Measurements from ENCODE around the gene ACVR2B.

The ACVR2B gene

DNA sequence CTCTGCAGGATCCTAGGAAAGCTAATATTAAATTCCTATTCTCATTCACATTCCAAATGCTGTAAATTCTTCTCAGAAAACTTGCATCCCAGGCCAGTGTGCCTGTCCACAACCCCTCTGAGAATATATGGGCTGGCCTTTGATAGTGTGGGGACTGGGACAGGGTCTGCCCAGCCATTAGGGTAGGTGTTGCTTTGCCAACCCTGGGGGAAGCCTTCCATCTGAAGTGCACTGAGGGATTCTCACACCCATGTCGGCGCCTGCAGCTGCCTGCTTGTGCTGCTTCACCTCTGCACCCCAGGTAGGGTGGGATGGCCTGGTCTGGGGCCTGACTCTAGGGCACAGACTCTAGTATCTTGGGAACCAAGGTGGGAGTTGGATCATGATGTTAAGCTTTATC is 27.2 kb downstream of the ACVR2B start:
- no peak for DNase-seq (ENCODE audit: low read depth in 1 of 2, low spot score in 1 of 2)

DNA sequence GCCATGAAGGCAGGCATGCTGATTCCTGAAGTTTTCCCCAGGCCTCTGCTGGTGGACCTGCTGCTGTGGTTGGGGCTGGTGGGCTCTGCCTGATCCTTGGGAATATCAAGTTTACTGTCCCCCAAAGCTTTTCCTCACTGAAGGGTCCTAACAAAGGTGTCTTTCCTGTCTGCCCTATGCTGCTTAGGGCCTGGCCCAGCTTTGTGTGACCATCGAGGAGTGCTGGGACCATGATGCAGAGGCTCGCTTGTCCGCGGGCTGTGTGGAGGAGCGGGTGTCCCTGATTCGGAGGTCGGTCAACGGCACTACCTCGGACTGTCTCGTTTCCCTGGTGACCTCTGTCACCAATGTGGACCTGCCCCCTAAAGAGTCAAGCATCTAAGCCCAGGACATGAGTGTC is 29.3 kb downstream of the ACVR2B start:
- no peak for DNase-seq (ENCODE audit: low read depth in 1 of 2, low spot score in 1 of 2)

DNA sequence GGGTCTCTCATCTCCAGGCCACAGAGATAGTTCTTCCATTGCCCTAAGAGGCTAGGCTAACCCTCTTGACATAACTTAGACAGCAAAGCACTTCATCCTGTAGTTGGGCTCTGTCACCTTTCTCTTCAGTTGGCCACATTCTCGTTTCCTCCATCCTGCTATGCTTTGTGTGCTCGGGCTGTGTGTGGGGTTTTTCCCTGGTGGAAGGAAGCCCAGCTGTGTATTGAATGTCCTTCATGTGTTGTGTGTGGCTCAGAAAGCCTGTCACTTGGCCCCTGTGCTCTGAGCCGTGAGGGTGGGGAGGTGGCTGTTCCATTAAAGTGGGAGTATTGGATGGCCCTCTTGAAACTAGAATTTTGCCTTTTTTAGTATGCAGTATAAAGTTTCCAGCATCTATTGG is 33.6 kb downstream of the ACVR2B start:
- DNase-seq (ENCODE audit: low read depth in 1 of 2, low spot score in 1 of 2): no peak

DNA sequence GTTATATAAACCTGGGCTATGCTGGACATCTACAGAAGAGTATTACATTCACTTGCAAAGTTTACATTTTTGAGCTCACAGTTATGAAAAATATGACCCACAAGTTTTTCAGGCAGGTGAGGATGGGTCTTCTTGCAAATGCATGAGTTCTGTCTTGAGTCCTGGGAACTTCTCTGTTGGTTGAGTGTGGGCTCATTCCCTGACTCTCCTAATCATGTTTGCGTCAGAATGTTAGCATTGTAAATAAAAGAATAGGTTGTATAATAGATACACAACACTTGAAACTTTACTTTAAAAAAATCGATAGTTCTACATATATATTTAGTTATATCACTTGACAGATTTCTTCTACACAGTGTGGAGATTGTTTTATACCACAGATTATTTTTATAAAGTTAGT is 35.3 kb downstream of the ACVR2B start:
- DNase-seq (ENCODE audit: low read depth in 1 of 2, low spot score in 1 of 2): no peak

DNA sequence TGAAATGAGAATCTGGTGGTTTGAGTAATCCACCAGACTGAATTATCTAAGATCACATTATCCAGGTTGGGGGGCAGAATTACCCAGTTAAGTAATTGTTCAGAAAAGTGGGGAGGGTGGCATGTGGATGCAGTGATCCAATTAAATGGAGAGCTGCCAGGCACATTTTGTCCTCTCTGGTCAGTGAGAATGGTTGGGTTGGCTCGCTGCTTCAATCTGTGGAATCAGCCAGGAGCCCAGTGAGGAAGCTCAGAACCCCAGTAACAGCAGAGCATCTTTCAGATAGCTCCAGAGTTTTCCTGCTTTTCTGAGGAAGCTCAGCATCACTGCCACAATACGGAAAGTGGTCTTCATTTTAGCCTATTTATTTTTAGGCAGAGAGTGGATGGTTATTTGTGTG is 36.1 kb downstream of the ACVR2B start:
- no peak for DNase-seq (ENCODE audit: low read depth in 1 of 2, low spot score in 1 of 2)

DNA sequence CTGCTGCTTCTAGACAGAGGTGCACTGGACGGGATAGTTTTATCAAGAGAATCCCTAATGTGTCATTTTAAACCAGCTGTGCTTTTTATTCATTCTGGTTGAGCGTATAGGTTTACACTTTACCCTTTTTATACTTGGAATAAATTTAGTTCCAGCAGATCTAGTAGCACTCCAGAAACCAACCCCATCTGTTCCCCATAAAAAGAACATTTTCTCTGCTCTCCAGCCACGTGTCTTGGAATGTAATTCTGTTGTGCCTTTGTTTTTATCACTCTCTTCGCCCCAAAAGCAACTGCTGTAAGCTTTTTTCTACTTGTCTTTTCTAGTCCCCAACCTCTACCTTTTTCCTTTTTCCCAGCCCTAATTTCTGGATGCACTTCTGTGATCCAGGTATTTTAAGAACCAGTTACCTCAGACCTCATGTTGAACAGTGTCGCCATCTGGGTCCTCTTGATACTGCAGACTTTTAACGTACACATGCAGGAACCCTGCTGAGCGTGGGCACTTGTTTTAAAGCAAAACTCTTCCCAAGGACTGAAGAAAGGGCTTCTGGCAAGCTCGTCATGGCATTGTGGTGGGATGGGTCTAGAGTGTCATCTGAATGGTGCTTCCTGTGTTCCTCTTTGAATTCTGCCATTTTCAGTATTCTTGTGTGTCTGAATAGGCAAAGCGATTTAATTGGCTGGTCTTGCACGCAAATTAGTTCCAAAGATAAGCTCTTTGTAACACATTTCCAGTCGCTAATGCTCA is 36.8 kb downstream of the ACVR2B start:
- no peak for DNase-seq (ENCODE audit: low read depth in 1 of 2, low spot score in 1 of 2)

DNA sequence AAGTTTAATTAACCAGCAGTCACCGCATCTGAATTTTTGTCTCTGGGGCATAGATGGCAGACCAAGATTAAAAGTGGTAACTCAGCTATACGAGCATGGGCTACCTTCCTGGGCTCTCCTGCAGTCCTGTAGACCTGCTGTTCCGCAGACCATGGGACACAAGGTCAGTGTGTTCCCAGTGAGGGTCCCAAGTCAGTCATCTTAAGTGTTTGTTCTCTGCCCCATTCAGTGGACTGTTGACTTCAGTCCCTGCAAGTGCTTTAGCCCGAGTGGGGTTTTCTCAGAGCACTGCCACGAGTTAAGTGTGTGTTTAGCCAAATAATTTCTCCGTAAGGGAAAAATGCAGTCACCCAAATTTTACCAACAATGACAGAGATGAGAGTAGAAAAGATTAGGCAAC is 37.5 kb downstream of the ACVR2B start:
- DNase-seq (ENCODE audit: low read depth in 1 of 2, low spot score in 1 of 2): no peak

DNA sequence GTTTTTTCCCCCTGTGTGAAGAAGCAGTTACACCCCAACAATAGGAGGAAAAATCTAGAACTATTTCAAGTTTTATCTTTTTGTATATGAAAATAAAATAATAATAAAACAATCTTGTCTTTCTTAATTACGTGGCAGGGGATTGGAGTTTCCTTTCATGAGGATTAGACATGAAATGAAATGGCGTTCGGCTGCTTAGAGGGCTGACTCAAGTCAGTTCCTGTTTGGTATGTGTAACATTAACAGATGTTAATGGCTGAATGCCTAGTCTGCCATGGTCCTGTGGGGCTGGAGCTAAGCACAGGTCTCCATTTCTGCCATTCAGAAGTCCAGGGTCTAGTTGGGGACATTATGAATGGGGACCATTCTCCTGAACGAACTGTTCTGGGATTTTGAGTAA is 39.3 kb downstream of the ACVR2B start:
- no peak for DNase-seq (ENCODE audit: low read depth in 1 of 2, low spot score in 1 of 2)

DNA sequence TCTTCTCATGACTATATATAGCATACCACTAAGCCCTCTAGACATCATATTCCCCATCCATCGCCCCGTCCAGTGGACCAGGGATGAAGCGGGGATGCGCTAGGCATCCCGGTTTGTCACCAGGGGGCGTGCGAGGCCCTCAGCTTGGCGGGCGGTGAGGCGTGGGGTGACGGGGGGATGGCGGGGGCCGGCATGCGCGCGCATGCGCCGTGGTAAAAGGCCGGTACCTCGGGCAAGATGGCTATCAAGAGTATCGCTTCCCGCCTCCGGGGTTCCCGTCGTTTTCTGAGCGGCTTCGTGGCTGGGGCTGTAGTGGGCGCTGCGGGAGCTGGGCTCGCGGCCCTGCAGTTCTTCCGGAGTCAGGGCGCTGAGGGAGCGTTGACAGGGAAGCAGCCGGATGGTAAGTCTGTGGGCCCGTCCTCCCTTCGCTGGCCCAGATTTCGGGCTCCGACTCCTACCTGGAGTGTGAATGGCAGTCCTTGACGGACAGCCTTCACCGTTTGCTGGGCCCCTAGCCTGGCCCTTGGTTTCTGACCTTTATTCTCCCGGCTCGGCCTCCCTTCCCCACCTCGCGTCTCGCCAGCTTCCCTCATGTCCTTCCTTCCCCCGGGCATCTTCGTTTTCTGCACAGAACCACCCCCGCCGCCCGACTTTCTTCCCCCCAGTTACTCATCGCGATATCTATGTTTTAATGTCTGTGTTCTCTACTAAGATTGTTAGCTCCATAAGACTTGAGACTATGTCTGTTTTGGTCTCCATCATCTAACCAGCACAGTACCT is 42.6 kb downstream of the ACVR2B start, which contains the start of gene EXOG:
Gene EXOG, plus strand, starts transcription at position 210 of the 780 bp plus-strand sequence. Its CDS starts 28 bp downstream, at position 238.
- peak; percentile 92 to 94 for DNase-seq (ENCODE audit: low read depth in 1 of 2, low spot score in 1 of 2)

DNA sequence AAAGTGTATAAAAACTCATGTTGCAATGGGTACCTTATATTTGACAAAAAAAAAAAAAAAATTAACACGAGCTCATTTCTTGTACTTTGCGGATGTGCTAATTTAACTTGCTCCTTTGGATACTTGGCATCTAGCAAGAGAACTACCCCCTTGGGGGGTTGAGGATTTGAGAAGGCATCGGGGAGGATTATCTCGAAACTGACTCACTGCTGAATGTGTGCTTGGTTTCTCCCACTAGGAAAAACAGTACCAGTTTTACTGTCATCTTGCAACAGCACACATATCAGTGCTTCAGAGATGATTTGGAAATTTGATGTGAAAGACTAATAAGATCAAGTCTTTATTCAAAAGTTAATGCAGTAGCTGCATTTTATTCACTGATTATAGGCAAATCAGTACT is 43.3 kb downstream of the ACVR2B start:
- no peak for DNase-seq (ENCODE audit: low read depth in 1 of 2, low spot score in 1 of 2)

DNA sequence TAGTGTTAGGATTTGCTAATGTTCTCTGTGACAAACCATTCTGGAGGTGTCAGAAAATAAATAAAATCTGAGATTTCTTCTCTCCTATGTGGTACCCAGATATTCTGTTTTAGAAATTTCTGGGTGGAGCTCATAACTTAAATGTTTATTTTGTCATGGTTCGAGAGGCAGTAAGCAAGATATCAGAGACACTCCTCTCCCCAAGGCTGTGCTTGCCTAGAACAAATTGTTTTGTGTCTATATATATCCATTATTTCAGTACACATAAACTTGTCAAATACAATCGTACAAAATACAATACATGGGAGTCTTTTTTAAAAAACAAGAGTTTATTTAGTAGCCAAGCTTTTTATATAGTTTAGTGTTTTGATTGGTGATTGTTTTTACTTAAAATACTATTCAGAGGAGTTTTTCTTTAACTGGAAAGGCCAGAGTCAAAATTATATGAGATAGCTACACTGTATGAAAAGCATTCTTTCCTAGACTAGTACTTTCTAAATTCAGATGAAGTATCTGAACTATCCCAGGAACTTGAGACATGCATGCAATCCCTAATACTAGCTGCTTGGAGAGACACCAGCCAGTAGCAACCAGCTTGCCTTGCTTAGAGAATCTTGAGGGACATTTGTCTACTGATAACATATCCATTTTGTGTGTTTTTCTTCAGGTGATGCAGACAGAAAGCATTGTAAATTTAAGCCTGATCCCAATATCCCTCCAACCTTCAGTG is 47.2 kb downstream of the ACVR2B start:
- DNase-seq (ENCODE audit: low read depth in 1 of 2, low spot score in 1 of 2): no peak

DNA sequence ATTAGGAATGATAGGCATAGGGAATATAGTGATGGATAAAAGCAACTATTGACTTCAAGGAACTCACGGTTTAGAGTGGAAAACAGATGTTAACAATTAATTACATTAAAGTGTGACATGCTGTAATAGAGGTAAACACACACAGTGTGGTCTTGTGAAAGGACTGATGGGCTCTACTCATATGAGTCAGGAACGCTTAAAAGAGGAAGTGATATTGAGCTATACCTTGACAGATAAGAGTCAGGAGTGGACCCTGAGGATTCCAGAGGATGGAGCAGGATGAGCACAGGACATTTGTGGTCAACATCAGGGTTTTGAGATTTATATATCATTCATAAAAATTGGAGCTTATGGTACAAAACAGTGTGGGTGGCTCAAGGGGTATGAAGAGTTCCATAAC is 53.4 kb downstream of the ACVR2B start:
- no peak for DNase-seq (ENCODE audit: low read depth in 1 of 2, low spot score in 1 of 2)

DNA sequence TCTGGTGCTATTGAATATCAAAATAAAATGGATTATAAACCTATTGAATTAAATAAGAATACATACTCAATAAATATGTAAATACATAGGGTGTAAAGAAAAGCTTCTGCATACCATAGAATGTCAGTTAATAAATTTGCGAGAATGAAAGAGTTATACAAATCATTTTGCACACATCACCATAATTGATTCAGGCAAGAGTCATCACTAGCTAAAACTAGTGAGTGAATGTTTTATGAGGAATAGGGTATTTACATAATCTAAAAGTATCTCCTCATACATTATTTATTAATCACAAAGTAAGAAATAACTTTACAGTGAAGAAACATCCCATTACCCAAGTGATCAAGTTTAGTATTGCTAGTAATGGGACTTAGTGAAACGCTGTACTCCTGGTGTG is 56.0 kb downstream of the ACVR2B start:
- no peak for DNase-seq (ENCODE audit: low read depth in 1 of 2, low spot score in 1 of 2)

DNA sequence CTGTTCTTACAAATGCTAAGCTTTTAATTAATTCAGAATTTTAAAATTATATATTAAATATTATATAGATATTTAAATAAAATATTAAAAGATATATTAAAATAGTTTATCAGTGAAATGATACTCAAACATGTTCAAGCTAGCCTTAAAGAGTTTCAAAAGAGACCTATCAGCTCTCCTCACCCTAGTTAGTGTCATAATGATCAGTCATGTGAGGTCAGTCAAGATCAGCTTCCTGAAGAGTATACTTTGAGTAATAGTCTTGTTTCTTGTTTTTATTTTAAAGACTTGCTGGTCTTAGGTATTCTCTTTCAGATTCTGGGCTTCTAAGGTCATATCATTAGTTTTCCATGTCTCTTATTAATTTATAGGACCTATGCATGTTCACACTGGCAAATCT is 56.9 kb downstream of the ACVR2B start:
- DNase-seq (ENCODE audit: low read depth in 1 of 2, low spot score in 1 of 2): no peak

DNA sequence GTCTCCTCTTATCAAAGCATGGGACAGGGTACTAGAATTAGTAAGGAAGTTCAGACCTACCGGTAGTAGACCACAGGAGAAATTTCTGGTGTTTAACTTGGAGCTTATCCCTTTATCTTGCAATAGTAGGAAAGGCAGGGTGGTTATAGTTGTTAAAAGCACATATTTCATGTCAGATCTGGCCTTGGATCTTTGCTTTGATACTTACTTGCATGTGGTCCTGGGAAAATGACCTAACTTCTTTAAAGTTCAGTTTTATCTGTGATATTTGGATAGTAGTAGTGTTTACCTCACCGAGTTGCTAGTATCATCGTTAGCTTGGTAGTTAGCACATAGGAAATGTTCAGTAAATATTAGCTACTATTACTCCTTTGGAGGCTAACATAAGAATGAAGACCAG is 57.9 kb downstream of the ACVR2B start:
- no peak for DNase-seq (ENCODE audit: low read depth in 1 of 2, low spot score in 1 of 2)

DNA sequence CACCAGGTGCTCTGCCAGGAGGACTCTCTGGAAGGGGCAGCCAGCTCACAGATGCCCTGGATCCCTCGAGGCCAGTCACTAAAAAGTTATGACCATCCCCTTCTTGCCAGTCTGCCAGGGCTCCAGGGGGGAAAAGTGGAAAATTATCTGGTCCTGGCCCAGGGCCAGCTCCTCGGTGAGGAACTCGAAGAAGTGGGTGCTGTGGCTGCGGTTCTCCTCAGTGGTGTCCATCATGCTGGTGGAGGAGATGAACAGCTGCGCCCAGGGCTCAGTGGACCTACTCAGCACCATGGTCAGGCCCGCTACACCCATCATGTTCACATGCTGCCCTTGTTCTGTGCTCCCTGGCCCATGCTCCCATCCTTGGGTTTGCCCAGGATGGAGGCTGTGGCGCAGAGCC is 61.7 kb downstream of the ACVR2B start:
- no peak for DNase-seq (ENCODE audit: low read depth in 1 of 2, low spot score in 1 of 2)

DNA sequence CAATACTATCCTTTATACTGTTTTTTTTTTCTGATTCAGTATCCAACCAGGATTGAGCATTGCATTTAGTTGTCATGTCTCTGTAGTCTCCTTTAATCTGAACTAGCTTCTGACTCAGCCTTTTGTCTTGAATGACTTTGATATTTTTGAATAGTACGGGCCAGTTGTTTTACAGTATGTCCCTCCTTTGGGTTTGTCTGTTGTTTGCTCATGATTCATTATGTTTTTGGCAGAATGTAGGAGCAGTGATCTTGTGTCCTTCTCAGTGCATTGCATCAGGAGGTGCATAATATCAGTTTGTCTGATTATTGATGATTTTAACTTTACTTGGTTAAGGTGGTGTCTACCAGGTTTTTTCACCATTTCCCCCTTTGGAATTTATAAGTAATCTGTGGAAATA is 63.0 kb downstream of the ACVR2B start:
- no peak for DNase-seq (ENCODE audit: low read depth in 1 of 2, low spot score in 1 of 2)

DNA sequence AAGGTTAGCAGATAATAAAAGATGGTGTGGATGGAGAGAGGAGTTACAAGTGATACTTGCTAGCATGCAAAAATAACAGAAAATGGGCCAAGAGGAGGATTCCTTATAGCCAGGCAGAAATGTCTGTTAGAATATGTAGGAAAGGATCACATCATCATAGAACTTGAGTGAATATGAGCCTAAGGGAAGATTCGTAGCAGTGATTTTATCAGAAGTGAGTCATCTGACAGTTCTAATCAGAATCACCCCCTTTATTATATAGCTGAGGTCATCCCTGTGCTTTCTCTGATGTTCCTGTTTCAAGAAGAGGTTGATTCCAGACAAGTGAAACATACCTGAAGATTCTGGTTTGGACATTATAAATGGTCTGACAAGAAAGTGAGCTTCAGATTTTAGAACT is 65.3 kb downstream of the ACVR2B start:
- no peak for DNase-seq (ENCODE audit: low read depth in 1 of 2, low spot score in 1 of 2)

DNA sequence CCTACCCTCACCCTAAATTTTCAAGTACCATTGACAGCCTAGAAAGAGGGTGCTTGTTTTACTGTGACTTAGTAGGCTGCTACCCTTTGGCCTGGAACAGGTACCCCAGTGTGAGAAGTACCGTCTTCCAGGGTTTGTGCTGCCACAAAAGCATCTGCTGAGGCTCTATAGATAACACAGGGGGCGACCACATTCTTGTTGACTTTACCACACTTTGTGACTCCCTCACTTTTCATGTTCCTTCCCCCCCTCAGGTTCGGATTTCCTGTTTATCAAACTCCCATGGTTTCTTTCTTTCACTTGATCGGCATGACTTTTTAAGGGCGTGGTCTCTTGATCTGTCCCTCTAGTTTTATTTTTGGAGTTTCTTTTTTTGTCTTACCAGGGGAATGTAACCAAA is 66.0 kb downstream of the ACVR2B start:
- no peak for DNase-seq (ENCODE audit: low read depth in 1 of 2, low spot score in 1 of 2)

DNA sequence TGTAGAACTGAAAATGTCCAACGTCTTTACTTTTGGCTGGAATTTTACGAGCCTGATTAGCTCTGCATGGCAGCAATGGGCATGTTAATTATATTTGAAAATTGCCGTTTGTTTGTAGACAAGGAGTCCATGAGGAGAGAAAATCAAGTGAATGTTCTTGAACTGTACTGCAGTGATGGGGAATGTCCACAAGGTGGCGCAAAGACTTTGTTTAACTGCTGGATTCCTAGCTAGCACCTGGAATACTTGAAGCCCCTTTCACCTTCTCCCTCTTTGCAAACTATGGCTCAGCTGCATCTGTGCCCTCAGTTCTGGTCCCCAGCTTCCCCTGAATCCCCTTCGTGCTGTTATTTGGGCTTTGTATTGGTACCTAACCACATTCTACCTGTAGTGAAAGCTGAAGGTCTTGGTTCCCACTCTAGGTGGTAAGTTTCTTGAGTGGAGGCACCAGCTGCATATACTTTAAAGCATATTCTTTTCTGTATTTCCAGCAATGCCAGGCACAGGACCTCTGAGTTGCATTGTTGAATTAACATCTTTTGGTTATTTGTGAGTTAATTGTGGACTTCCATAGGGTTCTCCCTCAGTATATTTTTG is 67.8 kb downstream of the ACVR2B start:
- peak; percentile 22 to 27 for DNase-seq (ENCODE audit: low read depth in 1 of 2, low spot score in 1 of 2)

DNA sequence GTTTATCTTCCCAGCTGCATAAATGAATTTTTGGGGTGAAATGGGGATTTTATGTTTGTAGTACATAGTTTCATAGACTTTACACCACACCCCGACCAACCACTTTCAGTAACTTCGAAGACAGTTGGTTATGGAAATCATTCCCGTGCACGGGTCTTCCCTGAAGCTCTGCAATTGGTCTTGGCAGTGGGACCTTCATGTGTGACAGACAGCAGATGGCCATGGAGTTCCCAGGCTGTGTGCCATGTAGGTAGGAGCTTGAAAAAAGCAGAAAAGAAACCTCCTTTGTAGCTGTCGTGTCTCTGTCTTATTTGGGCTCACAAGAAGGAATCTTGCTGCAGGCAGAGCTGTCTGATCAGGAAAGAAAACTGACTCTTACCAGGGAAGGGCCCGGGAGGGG is 68.3 kb downstream of the ACVR2B start:
- DNase-seq (ENCODE audit: low read depth in 1 of 2, low spot score in 1 of 2): no peak

Data from activated T-helper 1 cell treated with anti-CD3 and anti-CD28 coated beads, Interleukin-2, amount 50 U/mL, for 16 hours (primary cell).